Liver (tissue), 9 donors: ENCODE data around the gene TMEM270. TPM values are rescaled to one million over a fixed set of nuclear protein-coding genes. Genes with fewer than 3 reads are reported as not detected.

Source experiments
- DNase-seq: peaks from one replicate; pipeline ENCODE4 v3.0.0-alpha.2; 2017; ENCODE audit warnings: low spot score
- H3K27ac ChIP-seq, 2 donors: one replicate each; pipeline ENCODE4 v1.7.0; 2013; ENCODE audit warnings: inconsistent platforms in 2 of 2, low read length in 2 of 2, control low read depth in 1 of 2, low read depth in 1 of 2, mild to moderate bottlenecking in 1 of 2
- H3K27me3 ChIP-seq, 4 donors: one replicate each; pipeline versions ENCODE4 v1.6.1 to v1.7.0; 2013; ENCODE audit warnings: low read length in 3 of 4, inconsistent platforms in 1 of 4, mild to moderate bottlenecking in 1 of 4, moderate library complexity in 1 of 4; ENCODE audit not compliant: control insufficient read depth in 4 of 4, insufficient read depth in 4 of 4
- H3K36me3 ChIP-seq, 4 donors: one replicate each; pipeline versions ENCODE4 v1.6.1 to v1.7.0; 2013; ENCODE audit warnings: low read length in 3 of 4, mild to moderate bottlenecking in 3 of 4, low read depth in 1 of 4, moderate library complexity in 1 of 4; ENCODE audit not compliant: control insufficient read depth in 4 of 4, insufficient read depth in 3 of 4
- H3K4me1 ChIP-seq, 4 donors: one replicate each; pipeline versions ENCODE4 v1.6.1 to v1.7.0; 2013; ENCODE audit warnings: low read length in 3 of 4, mild to moderate bottlenecking in 3 of 4, moderate library complexity in 1 of 4; ENCODE audit not compliant: control insufficient read depth in 4 of 4, insufficient read depth in 4 of 4
- H3K4me3 ChIP-seq, 3 donors: one replicate each; pipeline versions ENCODE4 v1.6.1 to v1.7.0; 2013; ENCODE audit warnings: low read length in 3 of 3, control low read depth in 1 of 3, low read depth in 1 of 3, mild to moderate bottlenecking in 1 of 3
- H3K9ac ChIP-seq, 2 donors: one replicate each; pipeline ENCODE4 v1.7.0; 2013; ENCODE audit warnings: low read length in 2 of 2, mild to moderate bottlenecking in 2 of 2, moderate library complexity in 2 of 2, control low read depth in 1 of 2, low read depth in 1 of 2
- H3K9me3 ChIP-seq, 4 donors: one replicate each; pipeline versions ENCODE4 v1.6.1 to v1.7.0; 2013; ENCODE audit warnings: low read length in 3 of 4; ENCODE audit not compliant: control insufficient read depth in 4 of 4
- ATF3 ChIP-seq: IDR thresholded peaks from 2 replicates; pipeline ENCODE4 v1.6.1; 2016; ENCODE audit warnings: antibody characterized with exemption
- CTCF ChIP-seq: fragments of 150-350 bp; IDR thresholded peaks from 2 replicates; pipeline ENCODE4 v1.5.1; 2017; ENCODE audit warnings: improper control_type of control experiment, low read depth, low read length; ENCODE audit not compliant: missing input control
- EGR1 ChIP-seq, 2 donors: IDR thresholded peaks; 2 replicates each; pipeline ENCODE4 v1.6.1; 2016 to 2018; ENCODE audit warnings: antibody characterized with exemption in 2 of 2, low read depth in 2 of 2
- FOXA1 ChIP-seq: IDR thresholded peaks from 2 replicates; pipeline ENCODE4 v1.6.1; 2016; ENCODE audit warnings: antibody characterized with exemption
- FOXA2 ChIP-seq: IDR thresholded peaks from 2 replicates; pipeline ENCODE4 v1.6.1; 2016; ENCODE audit warnings: antibody characterized with exemption
- GABPA ChIP-seq, 2 donors: IDR thresholded peaks in 1 of 2; conservative IDR thresholded peaks in 1 of 2; 2 replicates each; pipeline ENCODE4 v1.6.1; 2016; ENCODE audit warnings: antibody characterized with exemption in 2 of 2, mild to moderate bottlenecking in 1 of 2, moderate library complexity in 1 of 2
- HNF4A ChIP-seq, 2 donors: conservative IDR thresholded peaks; 2 replicates each; pipeline ENCODE4 v1.6.1; 2016; ENCODE audit warnings: antibody characterized with exemption in 2 of 2, mild to moderate bottlenecking in 2 of 2
- HNF4G ChIP-seq: IDR thresholded peaks from 2 replicates; pipeline ENCODE4 v1.6.1; 2016; ENCODE audit warnings: antibody characterized with exemption
- JUND ChIP-seq, 2 donors: IDR thresholded peaks; 2 replicates each; pipeline ENCODE4 v1.6.1; 2016; ENCODE audit warnings: antibody characterized with exemption in 2 of 2
- NR2F2 ChIP-seq: IDR thresholded peaks from 2 replicates; pipeline ENCODE4 v1.6.1; 2016; ENCODE audit warnings: antibody characterized with exemption
- RAD21 ChIP-seq, 2 donors: IDR thresholded peaks; 2 replicates each; pipeline ENCODE4 v1.6.1; 2016; ENCODE audit warnings: antibody characterized with exemption in 2 of 2, mild to moderate bottlenecking in 2 of 2
- RXRA ChIP-seq, 2 donors: IDR thresholded peaks; 2 replicates each; pipeline ENCODE4 v1.6.1; 2017 to 2018; ENCODE audit warnings: antibody characterized with exemption in 2 of 2, mild to moderate bottlenecking in 1 of 2
- SP1 ChIP-seq: IDR thresholded peaks from 2 replicates; pipeline ENCODE4 v1.6.1; 2018; ENCODE audit warnings: antibody characterized with exemption, mild to moderate bottlenecking
- TAF1 ChIP-seq: conservative IDR thresholded peaks from 2 replicates; pipeline ENCODE4 v1.6.1; 2016; ENCODE audit warnings: antibody characterized with exemption, mild to moderate bottlenecking
- YY1 ChIP-seq: IDR thresholded peaks from 2 replicates; pipeline ENCODE4 v1.6.1; 2016; ENCODE audit warnings: antibody characterized with exemption, mild to moderate bottlenecking
- ZBTB33 ChIP-seq: IDR thresholded peaks from 2 replicates; pipeline ENCODE4 v1.6.1; 2016; ENCODE audit warnings: antibody characterized with exemption
- WGBS: extraction: QIAGEN DNeasy Blood & Tissue Kit; methylation state at CpG from one replicate; pipeline ENCODE4 v1.1.7; 2013; 5-methylcytosine and 5-hydroxymethylcytosine counted together
- polyA plus RNA-seq, 2 donors: library from polyadenylated mRNA; stranded (reverse) in 1 of 2; unstranded in 1 of 2; fragments of 200-250 nt in 1 of 2; fragments of >200 nt in 1 of 2; fragmentation: Nextera tagmentation in 1 of 2; extraction: Ambion mirVana in 1 of 2; gene quantifications; one replicate each; pipeline versions ENCODE4 v1.2.1 to v1.2.3, GENCODE V29; 2013 to 2015
- total RNA-seq, 2 donors: library from RNA; depleted of rRNA; stranded (reverse); fragments of >200 nt; gene quantifications; one replicate each; pipeline ENCODE4 v1.2.3, GENCODE V29; 2014
- TF ChIP-seq, protein P1 (sequence below): IDR thresholded peaks from 2 replicates; pipeline ENCODE4 v1.6.1; 2016; ENCODE audit warnings: antibody characterized with exemption
- donor health status: healthy.
- donor health status: healthy.
- donor health status: healthy.
- donor health status: healthy.
- donor health status: healthy.

TMEM270 gene, protein sequence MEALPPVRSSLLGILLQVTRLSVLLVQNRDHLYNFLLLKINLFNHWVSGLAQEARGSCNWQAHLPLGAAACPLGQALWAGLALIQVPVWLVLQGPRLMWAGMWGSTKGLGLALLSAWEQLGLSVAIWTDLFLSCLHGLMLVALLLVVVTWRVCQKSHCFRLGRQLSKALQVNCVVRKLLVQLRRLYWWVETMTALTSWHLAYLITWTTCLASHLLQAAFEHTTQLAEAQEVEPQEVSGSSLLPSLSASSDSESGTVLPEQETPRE
- total RNA-seq = not detected
- polyA plus RNA-seq = under 1 TPM in 1 of 2 donors, not detected in 1; 0.09 TPM

GRCh38 chr7:73860859-73861258 lies at the start of gene TMEM270:
TMEM270 (plus strand) TSS chr7:73861159; CDS start chr7:73861195, 36 bp downstream.
- no peak within 1 kb of the TSS for H3K27ac ChIP-seq
- TF ChIP-seq RXRA (IDR thresholded peaks at IDR 0.05) (no peak), HNF4A (conservative IDR thresholded peaks at IDR 0.05) (no peak), FOXA2 (no peak), FOXA1 (no peak), JUND (IDR thresholded peaks at IDR 0.05) (no peak), SP1 (no peak), GABPA (IDR thresholded peaks at IDR 0.05 in 1 of 2, conservative IDR thresholded peaks at IDR 0.05 in 1 of 2) (no peak), CTCF (no peak), ZBTB33 (no peak), ATF3 (no peak), HNF4G (no peak), TAF1 (no peak), EGR1 (IDR thresholded peaks at IDR 0.05; ENCODE audit: low read depth in 2 of 2) (no peak), YY1 (no peak)
- TF ChIP-seq, protein P1, sequence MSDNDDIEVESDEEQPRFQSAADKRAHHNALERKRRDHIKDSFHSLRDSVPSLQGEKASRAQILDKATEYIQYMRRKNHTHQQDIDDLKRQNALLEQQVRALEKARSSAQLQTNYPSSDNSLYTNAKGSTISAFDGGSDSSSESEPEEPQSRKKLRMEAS = no peak
- H3K36me3 ChIP-seq = no peaks in the 10 kb centered on the region
- H3K27me3 ChIP-seq = no peaks in the 10 kb centered on the region
- peaks cover 0 to 3% (median 2%) of the 10 kb centered on the region in 4 donors for H3K4me1 ChIP-seq
- WGBS = 95% methylated on average over 11 of the region's 11 CpGs
- DNase-seq = no peak
- H3K4me3 ChIP-seq = no peak within 1 kb of the TSS
- no peaks in the 10 kb centered on the region for H3K9me3 ChIP-seq
- H3K9ac ChIP-seq = no peak within 1 kb of the TSS

GRCh38 chr7:73811760-73812168 lies 49.2 kb upstream of the TMEM270 start:
- Histone ChIP-seq H3K9ac (no peak overlapping the region), H3K4me3 (no peak overlapping the region), H3K27me3 (no peaks in the 10 kb centered on the region), H3K9me3 (peaks cover 0 to 2% (median 0%) of the 10 kb centered on the region in 4 donors), H3K4me1 (no peaks in the 10 kb centered on the region), H3K36me3 (no peaks in the 10 kb centered on the region), H3K27ac (no peak overlapping the region)
- WGBS = 10% methylated on average over 11 of the region's 11 CpGs
- DNase-seq = peak; percentile 68
- TF ChIP-seq, protein P1 = no peak
- TF ChIP-seq RAD21 (IDR thresholded peaks at IDR 0.05) (peak; percentile 77 to 92), CTCF (peak; percentile 84), FOXA1 (no peak), SP1 (no peak), GABPA (IDR thresholded peaks at IDR 0.05 in 1 of 2, conservative IDR thresholded peaks at IDR 0.05 in 1 of 2) (no peak), NR2F2 (no peak)
